CD4-positive, alpha-beta T cell treated with Interleukin-10 for 1 hour (primary cell): ENCODE measurements around the gene GUCY1A2.
"Not testable (repeated sequence)": the region's sequence is repeated elsewhere in the genome, so short reads cannot be mapped to it uniquely, and the experiment has no call there.

Source experiments
- DNase-seq: peaks from one replicate; pipeline ENCODE4 v3.0.0-alpha.2; 2020

The GUCY1A2 gene, protein sequence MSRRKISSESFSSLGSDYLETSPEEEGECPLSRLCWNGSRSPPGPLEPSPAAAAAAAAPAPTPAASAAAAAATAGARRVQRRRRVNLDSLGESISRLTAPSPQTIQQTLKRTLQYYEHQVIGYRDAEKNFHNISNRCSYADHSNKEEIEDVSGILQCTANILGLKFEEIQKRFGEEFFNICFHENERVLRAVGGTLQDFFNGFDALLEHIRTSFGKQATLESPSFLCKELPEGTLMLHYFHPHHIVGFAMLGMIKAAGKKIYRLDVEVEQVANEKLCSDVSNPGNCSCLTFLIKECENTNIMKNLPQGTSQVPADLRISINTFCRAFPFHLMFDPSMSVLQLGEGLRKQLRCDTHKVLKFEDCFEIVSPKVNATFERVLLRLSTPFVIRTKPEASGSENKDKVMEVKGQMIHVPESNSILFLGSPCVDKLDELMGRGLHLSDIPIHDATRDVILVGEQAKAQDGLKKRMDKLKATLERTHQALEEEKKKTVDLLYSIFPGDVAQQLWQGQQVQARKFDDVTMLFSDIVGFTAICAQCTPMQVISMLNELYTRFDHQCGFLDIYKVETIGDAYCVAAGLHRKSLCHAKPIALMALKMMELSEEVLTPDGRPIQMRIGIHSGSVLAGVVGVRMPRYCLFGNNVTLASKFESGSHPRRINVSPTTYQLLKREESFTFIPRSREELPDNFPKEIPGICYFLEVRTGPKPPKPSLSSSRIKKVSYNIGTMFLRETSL

DNA sequence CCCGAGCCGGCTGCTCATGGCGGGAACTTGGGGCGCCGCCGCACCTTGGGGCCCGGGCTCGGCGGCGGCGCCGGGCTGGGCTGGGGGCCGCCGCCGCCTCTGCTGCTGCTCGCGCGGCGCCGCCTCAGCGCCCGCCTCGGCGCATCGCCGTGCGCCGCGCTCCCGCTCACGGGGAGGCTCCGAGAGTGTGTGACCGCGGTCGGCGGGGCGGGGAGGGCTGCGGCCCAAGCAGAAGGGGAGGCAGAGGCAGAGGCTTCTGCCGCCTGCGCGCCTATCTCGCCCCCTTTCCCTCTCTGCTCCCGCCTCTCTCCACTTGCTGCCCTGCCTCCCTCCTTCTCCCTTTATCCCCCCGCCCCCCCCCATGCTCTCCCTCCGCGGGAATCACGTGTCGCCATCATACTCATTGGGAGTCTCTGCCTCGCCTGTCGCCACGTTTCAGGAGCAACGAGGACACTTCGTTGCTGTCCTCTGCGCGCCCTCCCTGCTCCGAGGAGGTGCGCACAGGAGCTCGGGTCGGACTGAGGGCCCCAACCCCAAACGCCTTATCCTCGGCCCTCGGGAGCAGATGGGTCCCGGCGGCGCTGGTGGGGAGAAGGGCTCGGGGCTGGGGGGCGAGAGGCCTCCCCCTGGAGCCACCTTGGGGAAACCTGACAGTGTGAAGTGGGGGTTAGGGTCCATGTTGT, at the start of gene GUCY1A2:
Gene GUCY1A2, minus strand, starts transcription at position 258 of the 683 bp plus-strand sequence. CDS start 421 bp downstream, outside the sequence.
- DNase-seq: no peak

DNA sequence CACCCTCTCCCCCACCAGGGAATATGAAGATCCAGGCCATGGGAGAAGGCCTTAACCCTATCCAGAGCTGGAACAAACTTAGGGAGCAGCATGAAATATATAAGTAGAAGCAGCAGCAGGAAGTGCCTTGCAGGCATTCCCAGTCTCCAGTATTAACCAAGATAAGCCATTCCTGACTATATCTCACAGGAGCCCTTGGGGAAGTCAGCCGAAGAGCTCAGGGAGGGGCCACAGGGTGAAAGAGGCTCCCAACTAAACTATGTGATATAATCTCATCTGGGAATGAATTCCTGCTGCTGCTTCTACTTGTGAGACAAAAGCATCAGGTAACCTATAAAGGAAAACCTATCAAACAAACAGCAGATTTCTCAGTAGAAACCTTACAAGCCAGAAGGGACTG, 36.1 kb upstream of the GUCY1A2 start:
- DNase-seq: no peak

DNA sequence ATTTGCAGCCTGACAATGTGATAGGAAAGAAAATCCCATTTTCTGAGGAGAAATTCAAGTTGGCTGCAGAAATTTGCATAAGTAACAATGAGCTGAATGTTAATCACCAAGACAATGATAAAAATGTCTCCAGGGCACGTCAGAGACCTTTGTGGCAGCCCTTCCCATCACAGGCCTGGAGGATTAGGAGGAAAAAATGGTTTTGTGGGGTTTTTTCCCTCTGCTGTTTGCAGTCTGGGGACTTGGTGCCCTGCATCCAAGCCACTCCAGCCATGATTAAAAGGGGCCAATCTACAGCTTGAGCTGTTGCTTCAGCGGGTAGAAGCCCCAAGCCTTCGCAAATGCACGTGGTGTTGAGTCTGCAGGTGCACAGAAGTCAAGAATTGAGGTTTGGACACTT, 33.1 kb upstream of the GUCY1A2 start:
- DNase-seq: not testable (repeated sequence)

DNA sequence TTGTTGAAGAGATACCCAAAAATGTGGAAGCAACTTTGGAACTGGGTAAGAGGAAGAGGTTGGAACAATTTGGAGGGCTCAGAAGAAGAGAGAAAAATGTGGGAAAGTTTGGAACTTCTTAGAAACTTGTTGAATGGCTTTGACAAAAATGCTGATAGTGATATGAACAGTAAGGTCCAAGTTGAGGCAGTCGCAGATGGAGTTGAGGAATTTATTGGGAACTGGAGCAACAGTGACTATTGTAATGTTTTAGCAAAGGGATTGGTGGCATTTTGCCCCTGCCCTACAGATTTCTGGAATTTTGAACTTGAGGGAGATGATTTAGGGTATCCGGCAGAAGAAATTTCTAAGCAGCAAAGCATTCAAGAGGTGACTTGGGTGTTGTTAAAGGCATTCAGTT, 32.6 kb upstream of the GUCY1A2 start:
- not testable (repeated sequence) for DNase-seq

DNA sequence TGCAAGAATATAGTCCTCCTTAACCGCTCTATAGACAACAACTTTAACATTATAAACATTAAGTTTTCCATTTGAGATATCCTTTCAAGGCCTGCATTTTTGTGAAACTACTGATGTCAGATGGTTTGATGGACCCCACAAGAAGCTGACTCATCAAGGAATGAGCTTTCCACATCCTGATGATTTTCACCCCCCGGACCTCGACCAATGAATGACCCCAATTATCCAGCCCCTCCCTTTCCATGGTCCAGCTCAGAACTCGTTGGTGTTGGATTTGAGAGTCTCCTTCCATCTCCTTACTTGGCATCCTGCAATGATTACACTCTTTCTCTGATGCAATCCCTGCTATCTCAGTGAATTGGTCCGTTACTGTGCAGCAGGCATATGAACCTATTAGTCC, 31.8 kb upstream of the GUCY1A2 start:
- DNase-seq: no peak

DNA sequence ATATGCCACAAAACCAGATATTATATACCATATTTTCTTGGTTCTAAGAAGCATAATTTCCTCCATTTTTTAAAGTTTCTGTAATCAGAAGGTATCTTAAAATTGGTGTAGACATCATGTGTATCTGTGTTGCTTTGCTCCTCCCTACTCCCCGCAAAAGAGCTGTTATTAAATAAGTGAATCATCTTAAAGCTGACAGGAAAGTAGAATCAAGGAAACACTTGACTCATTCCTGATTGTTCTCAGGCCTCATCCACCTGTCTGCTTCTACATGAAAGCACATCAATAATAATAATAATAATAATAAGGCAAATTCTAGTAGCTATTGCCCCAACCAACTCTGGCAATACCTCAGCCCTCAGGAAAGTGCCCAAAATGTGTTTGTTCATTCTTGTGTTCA, 26.2 kb upstream of the GUCY1A2 start:
- no peak for DNase-seq

DNA sequence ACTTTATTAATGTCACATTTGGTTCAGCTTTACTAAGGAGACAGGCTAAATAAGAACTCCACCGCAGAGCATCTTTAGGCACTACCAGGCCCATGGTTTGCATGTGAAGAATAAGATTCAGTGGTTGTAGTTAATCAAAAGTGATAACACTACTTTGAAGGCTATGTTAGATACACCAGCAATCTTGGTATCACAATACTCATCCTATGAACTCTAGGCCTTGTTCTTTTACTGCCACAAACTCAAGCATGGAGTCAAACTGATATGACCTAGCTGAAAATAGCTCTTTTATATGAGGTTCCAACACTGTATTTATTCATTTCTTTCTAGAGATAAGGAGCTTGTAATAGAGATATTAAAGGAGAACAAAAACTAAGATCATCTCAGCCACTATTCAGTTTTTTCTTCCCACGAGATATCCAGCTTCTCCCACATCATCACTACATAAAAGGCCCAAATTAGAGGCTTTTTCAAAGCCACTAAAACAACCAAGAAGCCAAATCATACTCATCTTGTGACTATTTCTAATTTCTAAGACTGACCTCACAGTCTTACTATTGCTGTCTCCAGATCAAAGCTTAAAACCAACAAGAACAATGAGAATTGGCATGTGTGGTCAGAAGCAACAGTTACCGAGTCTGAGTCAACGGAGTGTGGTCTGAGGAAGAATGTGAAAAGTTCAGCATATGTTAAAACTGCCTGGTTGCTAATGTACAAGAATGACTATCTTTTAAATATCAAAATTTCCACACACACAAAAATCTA, 25.1 kb upstream of the GUCY1A2 start:
- DNase-seq: no peak

DNA sequence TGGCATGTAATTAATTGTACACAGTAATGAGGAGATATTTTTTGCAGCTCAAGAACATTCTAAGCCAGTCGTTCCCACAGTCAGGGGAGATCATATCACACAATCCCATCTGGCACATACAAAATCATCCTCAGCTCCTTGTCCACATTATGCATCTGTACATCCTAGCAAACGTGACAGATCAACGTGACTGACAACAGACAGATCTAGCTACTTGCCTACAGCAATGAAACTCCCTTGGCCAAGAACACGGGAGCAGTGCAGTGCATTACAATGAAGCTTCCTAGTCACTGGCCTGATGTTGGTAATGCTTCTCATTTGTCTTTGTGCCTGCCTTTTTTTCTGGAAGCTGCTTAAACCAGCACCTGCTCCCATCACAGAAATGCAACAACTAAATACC, 24.5 kb upstream of the GUCY1A2 start:
- DNase-seq: no peak

DNA sequence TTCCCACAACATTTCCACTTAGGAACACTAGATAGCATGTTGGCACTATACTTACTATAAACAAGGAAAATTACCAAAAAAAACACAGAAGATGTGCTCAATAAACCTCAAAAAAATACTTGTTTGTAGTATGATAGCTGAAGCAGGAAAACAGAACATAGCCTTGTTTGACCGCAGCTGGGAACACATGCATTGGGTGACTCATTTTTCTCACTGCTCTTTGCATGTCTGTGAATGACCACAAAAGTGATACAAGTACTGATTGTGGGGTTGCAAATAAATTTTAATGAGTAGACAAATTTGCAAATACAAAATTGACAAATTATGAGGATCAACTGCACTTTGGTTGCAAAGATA, 22.8 kb upstream of the GUCY1A2 start:
- DNase-seq: no peak

DNA sequence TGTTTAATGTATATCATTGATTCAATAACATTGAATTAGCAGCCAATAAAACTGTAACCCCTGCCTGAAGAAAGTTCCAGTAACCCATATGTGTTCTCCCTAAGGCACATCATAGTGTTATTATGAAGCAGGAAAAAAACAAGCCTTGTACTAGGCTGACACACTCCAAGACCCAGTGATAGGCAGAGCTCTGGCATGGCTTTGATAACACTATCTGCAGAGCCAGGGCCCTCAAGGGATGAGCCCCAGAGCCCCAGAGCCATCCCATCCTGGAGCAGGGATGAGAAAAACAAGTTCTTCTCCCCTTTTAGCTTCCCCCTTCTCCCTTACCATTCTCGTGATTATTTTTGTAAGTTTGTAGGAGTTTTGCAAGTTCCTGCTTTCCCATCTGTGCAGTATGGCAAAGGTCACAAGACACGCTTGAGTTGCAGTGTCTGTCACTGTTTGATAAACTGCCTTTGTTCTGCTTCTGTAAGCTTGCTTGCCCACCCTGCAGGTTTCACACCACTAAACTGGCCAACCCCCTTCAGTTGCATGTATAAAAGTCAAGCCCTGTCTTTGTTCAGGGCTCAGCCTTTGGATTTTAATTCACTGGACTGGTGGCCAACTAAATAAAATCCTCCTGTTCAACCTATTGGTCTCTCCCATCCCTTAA, 22.3 kb upstream of the GUCY1A2 start:
- DNase-seq: no peak

DNA sequence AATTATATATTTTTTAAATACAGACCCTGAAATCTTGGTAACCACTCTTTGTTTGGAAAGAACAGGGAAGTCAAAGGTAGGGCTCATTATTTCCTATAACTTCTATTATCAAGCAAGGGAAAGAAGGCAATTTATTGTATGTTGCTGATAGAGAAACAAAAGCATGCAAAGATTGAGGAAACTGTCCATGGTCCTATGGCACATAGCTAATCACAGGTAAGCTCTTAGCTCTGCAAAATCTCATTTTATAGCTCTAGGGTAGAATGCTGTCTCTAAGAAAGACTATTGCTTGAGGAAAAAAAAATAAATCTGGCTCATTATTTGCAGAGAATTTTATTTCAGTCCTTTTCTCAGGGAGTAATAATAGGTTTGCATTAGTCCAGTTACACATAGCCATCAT, 7.4 kb upstream of the GUCY1A2 start:
- DNase-seq: no peak

DNA sequence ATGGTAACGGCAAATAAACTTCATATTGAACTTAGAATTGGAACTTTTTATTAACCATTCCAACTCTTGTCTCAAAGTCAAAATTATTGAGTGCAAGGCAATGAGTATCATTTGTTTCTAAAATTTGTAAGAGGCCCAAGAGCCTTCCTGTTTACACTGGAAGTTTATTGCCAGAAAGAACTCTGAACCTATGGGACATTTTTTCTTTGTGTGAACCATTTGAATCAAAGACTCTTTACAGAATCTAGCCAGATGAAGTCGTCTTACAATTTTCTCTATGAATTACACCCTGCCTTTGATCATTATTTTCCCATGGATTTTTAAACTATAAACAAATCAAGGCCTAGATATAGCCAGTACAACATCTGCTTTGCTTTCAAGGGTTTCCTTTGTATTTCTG, 2.3 kb upstream of the GUCY1A2 start:
- no peak for DNase-seq

DNA sequence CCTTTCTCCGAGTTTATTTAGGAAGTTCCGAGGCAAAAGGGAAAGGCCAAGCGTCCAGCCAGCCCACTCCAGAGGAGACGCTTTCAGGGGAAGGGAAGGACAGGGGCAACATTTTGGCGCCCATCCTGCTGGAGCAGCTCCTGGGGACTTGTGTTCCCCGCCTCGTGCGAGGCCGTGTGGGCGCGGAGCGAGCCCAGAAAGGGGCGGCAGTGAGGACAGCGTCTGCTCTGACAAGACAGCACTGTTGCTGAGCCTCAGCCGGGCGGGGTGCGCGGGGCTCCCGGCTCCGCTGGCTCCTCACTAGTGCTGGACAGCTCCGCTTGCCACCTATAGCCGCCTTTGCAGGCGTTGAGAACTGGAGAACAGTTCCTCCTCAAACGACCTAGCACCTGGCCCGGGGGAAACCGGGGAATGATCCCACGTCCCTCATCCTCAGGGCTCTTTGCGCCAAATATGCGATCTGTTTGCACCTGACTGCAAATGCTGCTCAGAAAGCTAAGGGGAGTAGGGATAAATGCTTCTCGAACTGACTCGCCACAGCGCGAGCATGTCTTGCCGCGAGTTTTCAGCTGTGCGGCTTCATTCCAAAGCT, 722 bp upstream of the GUCY1A2 start:
- DNase-seq: no peak

DNA sequence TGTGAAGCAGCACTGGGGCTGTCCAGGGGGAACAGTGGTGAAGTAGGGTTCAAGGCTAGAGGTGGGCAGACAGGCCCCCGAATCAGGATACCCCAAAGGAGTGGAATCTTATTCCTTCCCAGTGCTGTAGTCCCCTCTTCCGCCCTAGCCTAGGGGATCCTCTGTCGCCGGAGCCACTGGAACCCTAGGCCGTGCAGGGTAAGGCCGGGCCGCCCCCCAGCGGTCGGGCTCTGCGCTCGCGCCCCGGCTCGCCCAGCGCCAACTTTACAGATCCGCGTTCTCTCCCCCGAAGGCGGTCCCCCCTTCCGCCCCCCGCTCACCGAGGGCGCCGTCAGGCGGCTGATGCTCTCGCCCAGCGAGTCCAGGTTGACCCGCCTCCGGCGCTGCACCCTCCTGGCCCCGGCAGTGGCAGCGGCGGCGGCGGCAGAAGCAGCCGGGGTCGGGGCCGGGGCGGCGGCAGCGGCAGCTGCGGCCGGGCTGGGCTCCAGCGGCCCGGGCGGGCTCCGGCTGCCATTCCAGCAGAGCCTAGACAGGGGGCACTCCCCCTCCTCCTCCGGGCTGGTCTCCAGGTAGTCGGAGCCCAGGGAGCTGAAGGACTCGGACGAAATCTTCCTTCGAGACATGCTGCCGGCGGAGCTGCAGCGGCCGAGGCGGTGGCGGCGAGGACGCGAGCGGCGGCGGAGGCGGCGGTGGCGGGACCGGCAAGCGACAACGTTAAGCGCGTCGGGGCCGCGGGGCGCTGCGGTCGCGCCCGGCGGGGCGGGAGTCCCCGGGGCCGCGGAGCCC, 650 bp downstream of the GUCY1A2 start:
- no peak for DNase-seq

DNA sequence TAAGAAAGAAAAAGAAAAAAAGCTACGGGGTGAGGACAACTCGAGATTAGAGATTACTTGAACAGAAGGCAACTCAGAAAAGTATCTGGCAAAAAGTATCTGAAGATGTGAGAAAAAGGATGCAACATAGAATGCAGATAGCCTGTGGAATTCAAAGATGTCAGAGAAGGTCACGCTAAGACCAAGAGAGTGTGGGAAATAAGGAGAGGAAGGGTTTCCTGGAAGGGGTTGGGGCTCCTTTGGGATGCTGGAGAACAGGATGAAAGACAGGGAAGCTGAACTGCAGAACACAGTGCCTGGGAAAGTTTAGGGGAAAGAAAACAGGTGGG, 1.2 kb downstream of the GUCY1A2 start:
- no peak for DNase-seq

DNA sequence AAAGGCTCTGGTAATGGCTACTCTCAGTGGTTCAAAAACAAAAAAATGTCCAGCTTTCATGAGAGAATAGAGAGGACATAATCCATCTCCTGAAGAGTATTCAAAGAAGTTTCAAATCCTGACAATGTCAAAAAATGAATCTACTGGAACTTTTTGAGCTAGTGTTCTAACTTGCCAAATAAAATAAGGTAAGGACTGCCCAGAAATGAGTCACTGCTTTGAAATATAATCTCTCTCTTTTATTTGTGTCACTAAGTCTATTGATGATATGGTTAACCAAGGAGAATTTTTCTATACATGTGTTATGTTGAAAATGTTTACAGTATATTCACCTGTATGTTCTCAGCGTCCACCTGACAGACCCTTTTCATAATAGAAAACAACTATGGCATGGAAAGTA, 3.4 kb downstream of the GUCY1A2 start:
- DNase-seq: no peak

DNA sequence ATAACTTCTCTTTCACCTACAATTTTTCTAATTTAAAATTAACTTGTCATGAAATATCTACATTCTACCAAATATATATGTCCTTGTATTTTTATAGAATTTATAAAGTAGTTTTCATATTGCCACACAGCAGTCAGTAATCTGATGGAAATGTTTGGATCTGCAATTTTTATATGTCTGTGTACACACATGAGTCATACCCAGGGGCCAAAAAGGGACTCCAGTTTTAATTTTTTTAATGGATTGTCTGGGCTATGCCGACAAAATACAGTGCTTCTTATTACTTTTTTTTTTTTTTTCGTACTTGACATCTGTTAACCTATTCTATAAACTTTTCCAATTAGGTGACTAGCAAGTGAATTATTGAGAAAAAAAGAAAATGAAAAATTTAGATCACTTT, 6.3 kb downstream of the GUCY1A2 start:
- no peak for DNase-seq

DNA sequence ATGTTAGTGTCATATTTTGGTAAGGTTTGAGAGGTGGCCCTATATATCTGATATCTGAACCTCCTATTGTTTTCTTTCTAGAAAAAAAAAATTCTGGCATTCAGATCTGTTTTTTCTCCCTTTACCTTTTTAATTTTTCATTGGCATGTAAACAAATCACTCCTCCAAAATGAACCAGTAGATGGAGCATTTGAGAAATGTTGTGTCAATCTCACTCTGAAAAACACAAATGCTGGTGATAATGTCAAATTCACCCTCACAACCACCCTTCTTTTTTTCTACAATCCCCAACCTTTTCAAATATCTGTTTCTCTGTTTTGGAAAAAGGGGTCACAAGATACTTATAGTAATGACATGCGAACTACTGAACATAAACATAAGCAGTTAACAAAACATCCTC, 9.1 kb downstream of the GUCY1A2 start:
- DNase-seq: no peak

DNA sequence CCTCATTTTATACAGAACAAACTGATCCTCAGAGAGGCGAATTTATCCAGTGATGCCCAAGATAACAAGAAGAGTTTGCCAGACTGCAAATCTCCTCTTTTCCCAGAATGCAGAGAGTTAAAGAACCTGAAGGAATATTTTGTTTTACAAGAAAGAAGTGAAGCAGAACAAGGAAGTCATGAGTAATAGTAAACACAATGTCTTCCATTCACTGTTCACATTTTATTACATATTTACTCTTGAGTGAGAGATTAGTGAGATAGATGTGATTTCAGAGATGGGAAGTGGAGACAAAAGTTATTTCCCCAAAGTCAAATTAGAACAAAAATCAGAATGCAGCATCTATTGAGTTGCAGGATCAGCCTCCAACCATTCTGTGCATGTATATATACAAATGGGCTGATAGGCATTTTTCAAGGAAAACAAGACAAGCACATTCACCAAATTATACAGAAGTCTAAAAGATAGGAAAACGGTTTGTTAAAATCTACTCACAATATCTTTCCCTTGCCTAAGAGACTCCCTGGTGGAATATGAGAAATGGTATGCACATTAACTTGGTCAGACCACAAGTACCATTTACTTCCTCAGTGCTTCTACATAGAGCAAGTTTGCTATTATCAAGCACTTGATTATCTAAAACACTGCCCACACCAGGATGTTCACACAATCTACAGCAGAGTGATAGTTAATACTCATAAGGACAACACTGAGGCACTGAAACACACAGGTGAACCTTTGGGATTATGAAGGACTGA, 12.0 kb downstream of the GUCY1A2 start:
- no peak for DNase-seq

DNA sequence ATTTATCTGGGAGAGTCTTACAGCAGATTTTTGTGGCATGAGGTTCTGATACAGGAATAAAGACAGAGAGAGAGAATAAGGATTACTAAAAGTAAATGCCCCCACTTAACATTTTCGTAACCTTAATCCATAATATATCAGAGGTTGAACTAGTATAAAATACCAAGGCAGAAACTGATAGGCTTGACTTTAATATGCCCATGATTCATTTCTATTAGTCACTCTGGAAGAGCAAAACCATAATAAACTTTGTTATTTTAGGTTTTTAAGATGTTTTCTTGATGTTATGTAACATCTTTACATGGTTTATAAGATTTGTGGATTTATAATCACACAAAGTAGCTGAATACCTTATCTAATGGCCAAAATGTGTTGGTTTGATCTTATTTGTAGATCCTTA, 19.1 kb downstream of the GUCY1A2 start:
- DNase-seq: no peak

DNA sequence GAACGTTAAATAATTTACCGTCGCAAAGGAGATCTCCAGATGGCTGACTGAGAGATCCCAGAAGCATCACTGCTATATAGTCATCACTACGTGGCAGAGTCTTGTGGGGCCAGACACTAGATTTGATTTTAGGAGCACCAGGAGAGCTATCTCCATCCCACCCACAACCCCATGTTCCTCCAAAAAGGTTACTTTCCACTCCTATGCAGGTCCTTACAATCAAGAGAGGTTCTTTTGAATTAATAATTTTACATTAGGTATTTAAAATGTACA, 19.4 kb downstream of the GUCY1A2 start:
- DNase-seq: no peak
